Activated T-cell treated with anti-CD3 and anti-CD28 coated beads for 48 hours (primary cell): ENCODE data around the gene GPR15LG.
A peak's percentile ranks its signal among the peaks of the same experiment; 100 is the strongest.
"Not testable (repeated sequence)": the region's sequence is repeated elsewhere in the genome, so short reads cannot be mapped to it uniquely, and the experiment has no call there.

Source experiments
- DNase-seq: peaks from one replicate; pipeline ENCODE4 v3.0.0-alpha.2; 2020; ENCODE audit warnings: low read depth

The GPR15LG gene

DNA sequence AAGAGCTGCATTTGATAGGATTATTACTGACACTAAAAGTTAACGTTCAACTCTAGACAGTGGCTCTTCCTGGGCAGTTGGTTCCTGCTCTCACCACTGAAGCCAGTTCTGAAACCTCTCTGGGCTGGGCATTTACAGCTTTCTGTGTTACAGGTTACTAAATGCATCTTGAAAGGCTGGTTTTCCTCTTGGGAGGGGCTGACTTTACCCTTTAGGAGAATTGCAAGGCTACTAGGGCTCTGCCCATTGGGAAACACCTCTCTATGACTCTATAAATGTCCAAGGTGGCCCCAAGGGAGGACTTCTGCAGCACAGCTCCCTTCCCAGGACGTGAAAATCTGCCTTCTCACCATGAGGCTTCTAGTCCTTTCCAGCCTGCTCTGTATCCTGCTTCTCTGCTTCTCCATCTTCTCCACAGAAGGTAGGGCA, at the start of gene GPR15LG:
GPR15LG (plus strand) TSS at position 301 of the 429 bp plus-strand sequence; CDS start at position 352, 51 bp downstream.
- DNase-seq: no peak

DNA sequence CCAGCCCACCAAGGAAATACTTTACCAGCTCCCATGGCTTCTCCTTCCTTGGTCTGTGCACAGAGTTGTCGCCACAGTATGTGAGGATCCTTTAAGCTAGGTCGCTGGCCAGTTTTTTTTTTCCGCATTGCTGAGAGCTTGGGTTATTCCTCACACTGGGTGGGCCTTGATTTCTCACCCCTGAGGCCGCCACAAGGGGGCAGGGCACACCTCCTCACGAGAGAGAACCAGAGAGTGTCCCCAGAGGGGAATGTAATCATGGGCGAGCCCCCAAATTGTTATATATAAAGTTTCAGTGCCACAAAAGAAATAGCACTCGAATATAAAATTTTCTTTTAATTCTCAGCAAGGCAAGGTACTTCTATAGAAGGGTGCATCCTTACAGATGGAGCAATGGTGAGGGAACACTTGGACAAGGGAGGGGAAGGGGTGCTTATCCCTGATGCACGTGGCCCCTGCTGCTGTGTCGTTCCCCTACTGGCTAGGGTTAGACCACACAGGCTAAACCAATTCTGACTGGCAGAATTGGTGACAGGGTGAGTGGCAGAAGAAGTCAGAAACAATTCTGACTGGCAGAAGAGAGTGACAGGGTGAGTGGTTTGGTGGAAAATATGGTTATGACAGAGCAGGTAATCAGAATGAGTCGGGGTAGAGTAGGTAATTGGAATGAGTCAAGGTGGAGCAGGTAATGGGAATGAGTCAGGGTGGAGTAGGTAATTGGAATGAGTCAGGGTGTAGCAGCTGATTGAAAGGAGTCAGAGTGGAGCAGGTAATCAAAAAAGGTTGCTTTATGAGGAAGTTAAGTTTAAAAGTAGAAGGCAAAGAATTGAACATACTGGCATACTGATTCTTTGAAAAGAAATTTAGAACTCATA, 47.5 kb upstream of the GPR15LG start:
- not testable (repeated sequence) for DNase-seq

DNA sequence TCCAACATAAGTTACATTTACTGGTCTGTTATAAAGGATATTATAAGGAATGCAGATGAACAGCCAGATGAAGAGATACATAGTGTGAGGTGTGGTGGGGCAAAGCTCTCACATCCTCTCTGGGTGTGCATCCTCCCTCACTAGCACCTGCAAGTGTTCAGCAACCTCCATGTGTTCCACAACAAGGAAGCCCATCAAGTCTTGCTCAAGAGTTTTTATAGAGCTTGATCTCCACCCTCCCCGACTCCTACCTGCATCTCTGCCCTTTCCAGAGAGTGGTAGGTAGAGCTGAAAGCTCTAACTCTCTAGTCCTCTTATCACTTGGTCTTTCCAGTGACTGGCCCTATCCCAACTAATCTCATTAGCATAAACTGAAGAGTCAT, 46.8 kb upstream of the GPR15LG start:
- no peak for DNase-seq

DNA sequence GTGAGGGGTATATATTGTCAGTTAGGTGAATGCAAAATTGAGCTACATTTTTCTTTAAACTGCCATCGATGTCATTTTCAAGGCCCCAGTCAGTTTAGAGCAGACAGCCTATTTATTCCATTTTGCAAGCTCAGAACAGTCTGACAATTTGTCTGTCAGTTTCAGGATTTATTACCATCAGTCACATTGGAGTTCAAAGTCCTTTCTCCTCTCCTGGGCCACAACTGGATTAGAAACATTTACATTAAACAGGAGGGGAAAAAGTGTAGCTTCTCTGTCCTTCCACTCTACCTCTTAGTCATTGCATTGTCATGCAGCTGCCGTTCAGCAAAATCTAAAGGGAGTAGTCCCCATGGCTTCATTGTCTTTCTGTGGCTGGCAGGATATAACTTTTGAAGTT, 37.8 kb upstream of the GPR15LG start:
- no peak for DNase-seq

DNA sequence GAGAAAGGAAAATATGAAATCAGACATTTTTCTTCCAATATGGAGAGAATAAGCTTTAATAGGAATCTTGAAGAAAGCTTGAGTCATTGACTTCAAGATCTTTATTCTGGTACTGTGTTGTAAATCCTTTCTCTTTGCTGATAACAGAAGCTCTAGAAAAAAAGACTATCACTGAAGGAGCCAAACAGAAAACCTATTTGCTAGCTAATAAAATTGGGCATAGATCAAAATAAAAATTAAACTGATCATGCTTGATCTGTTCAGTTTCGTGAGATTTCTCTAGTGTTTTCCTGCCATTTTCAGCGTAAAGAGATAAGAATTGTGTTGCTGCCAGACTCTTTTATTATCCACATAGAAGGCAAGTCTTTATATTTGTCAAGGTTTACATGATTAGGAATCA, 35.8 kb upstream of the GPR15LG start:
- DNase-seq: no peak

DNA sequence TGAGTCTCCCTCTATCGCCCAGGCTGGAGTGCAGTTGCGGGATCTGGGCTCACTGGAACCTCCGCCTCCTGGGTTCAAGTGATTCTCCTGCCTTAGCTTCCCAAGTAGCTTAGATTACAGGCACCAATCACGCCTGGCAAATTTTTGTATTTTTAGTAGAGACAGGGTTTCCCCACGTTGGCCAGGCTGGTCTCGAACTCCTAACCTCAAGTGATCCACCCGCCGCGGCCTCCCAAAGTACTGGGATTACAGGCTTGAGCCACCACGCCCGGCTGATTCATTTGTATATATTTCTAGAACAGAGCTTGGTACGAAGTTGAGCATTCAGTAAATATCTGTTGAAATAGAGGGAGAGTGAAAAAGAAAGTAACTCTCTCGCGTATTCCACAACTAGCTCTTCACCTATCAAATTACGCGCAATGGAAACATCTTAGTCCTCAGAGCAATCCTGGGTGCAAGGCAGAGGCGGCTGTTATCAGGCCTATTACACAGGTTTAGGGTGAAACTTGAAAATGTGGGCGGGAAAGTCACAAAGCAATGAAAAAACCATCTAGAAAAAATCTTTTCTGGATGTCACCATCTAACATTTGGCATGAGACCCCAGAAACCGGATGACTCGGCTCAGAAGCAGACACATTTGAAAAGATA, 35.0 kb upstream of the GPR15LG start:
- peak; percentile 61 for DNase-seq

DNA sequence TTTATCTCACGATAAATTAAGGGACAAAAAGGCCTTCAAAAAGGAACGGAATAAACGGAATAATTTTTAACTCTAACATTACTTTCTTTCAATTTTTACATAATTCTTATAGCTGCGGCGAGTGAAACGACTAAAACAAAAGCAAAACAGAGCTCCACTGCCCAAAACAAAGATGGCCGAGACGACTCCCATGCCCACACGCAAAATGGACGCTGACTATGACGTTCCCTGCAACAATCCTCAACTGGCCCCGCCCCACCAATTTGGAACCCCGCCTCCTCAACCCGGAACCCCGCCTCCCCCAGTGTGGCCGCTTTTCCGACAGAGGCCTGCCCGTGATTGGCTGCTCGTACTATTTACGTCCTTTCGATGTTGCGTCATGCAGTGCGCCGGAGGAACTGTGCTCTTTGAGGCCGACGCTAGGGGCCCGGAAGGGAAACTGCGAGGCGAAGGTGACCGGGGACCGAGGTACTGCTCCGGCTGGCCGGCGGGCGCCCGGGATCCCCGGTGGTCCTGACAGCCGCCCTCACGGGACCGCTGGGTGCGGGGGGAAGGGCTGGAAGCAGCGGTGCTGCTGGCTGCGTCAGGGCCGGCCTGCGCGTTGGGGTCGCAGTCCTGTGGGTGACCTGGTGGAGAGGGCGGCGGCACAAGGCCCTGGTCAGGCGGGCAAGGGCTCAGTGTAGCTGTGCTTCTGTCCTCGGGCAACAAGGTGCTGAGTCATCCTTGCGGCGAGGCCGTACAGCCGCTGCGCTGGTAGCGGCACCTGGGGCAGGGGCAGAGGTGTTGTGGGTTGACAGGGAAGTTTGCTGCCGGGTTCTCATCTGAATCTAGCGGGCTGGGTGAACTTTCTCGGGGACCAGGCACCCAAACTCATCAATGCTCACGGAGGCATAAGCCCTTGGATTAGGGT, 34.2 kb upstream of the GPR15LG start, which contains the start of gene GHITM:
GHITM (plus strand) TSS at position 384 of the 910 bp plus-strand sequence. CDS start 1,992 bp downstream, outside the sequence.
- peak; percentile 97 for DNase-seq

DNA sequence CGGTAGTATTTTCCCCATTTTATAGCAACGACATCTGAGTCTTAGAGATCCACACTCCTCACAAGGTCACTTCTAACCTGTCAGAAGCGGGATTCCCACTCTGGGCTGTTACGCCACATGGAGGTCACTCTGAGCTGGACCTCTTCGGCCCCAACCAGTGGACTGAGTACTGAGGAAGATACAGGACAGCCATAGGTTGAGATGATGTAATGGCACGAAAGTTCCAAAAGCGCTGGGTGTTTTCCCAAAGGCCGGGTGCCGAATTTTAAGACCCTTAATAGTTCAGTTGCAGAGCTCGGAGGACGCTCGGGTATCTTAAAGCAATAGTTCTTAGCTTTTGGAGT, 33.6 kb upstream of the GPR15LG start:
- no peak for DNase-seq

DNA sequence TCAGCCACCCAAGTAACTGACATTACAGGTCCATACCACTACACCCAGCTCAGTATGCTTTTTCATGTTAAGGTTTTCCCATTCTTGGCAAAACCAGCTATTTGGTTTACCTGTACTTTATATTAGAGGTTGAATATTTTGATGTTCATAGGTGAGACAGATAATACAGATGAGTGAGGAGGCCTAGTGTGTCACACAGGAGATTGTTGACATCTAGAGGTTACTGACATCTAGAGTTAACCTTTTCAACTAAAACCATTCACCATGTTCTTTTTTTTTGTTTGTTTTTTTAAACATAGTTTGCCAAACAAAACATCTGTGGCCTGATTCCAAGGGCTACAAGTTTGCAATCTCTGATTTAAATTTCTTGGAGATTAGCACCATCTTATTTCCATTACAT, 26.3 kb upstream of the GPR15LG start:
- DNase-seq: no peak

DNA sequence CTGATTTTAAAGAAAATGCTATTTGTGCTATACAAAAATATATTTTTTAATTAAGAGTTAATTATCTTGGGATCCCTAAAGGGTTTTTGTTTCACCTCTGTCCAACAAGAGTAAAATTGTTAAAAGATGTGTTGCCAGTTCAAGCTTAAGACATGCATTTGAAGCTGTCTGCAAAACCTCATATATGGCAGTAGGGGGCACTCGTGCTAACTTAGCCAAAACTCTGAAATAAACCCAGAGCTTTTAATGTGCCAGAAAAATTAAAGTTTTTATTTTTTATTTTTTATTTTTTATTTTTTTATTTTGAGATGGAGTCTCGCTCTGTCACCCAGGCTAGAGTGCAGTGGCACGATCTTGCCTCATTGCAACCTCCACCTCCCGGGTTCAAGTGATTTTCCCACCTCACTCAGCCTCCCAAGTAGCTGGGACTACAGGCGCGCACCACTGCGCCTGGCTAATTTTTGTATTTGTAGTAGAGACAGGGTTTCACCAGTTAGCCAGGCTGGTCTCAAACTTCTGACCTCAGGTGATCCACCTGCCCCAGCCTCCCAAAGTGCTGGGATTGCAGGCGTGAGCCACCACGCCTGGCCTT, 25.5 kb upstream of the GPR15LG start:
- not testable (repeated sequence) for DNase-seq

DNA sequence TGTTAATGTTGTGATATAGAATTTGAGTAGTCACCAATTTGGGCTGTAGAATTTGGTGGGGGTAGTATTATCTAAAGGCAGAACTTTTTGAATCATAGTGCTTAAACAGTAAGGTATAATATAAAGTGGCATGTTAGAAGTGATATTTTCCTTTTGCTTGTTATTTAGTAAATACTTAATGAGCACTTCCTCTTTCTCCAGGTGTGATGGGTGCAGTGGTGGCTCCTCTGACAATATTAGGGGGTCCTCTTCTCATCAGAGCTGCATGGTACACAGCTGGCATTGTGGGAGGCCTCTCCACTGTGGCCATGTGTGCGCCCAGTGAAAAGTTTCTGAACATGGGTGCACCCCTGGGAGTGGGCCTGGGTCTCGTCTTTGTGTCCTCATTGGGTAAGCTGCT, 23.7 kb upstream of the GPR15LG start:
- no peak for DNase-seq

DNA sequence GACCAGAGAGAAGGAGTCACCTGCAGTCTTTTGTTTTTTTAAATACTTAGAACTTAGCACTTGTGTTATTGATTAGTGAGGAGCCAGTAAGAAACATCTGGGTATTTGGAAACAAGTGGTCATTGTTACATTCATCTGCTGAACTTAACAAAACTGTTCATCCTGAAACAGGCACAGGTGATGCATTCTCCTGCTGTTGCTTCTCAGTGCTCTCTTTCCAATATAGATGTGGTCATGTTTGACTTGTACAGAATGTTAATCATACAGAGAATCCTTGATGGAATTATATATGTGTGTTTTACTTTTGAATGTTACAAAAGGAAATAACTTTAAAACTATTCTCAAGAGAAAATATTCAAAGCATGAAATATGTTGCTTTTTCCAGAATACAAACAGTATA, 20.8 kb upstream of the GPR15LG start:
- DNase-seq: no peak

DNA sequence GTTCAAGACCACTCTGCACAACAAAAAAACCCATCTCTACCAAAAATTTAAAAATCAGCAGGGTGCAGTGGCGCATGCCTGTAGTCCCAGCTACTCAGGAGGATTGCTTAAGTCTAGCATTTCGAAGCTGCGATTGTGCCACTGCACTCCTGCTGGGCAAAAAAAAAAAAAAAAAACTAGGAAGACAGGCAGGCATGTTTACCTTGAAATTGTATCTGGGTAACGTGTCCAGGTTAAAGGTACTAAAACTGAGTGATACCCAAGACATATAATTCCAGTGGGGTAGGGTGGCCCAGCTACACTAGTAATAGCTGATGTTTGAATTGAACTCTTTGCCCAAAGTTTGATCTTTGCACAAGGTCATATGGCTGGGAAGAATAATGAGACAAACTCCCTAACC, 18.1 kb upstream of the GPR15LG start:
- no peak for DNase-seq

DNA sequence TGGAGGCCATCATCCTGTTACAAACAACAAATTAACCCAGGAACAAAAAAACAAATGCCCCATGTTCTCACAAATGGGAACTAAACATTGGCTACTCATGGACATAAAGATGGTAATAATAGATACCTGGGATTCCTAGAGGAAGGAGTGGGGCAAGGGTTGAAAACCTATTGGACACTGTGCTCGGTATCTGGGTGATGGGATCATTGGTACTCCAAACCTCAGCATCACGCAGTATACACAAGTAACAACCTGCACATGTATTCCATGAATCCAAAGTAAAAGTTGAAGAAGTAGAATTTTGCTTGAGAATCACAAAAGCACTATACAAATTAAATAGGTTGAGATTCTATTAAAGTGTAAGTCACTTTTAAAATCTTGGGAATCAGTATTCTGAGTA, 17.6 kb upstream of the GPR15LG start:
- no peak for DNase-seq

DNA sequence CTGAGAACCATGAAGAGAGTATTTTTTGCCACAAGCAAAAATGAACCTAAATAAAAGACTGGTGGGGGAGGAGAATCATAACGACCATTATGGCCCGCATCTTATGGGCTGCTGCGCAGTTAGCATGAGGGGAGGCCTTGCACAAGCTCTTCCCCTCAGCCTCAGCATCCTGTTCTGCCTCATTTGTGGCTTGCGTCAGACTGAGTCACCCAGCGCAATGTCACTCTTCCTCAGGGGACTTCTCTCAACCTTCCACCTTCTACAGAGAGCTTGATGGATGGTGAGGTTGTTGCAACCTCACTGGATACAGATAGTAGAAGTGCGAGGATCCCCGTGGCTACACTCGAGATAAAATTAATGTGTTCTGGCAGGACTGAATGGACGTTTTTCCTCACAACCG, 16.8 kb upstream of the GPR15LG start:
- DNase-seq: peak; percentile 38

DNA sequence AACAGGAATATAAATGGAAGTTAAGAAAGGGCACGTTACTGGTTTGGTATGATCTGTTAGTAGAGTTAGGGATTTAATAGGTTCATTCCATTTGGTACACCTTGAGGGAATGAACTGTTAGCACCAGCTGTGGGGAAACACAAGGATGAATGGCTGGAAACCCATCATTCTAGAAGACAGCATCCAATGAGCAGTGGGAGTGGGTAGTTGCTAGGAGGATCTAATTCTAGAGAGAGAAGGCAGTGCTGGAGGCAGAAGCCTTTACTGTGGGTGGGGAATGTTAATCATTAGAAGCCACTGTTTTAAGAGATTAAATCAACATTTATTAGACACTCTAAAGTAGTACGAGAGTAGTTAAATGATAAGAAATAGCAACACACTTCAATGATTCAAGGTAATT, 15.5 kb upstream of the GPR15LG start:
- DNase-seq: no peak

DNA sequence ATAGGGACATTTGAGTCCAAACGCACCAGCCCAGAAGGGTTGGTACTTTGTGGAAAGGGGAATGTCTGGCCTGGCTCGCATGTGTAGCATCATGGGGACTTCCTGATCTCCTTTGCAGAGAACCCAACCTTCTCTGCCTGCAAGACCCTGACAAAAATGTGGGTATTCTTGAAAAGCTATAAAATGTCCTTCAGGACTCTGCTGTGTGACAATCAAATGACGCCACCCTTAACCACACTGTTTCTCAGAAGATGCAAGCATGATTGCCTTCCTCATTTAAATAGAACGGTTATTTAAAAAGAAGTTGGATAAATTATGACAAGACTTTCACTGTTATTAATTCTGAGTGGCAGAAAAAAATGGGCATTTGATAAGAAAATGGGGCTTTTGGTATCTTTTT, 15.1 kb upstream of the GPR15LG start:
- DNase-seq: no peak

DNA sequence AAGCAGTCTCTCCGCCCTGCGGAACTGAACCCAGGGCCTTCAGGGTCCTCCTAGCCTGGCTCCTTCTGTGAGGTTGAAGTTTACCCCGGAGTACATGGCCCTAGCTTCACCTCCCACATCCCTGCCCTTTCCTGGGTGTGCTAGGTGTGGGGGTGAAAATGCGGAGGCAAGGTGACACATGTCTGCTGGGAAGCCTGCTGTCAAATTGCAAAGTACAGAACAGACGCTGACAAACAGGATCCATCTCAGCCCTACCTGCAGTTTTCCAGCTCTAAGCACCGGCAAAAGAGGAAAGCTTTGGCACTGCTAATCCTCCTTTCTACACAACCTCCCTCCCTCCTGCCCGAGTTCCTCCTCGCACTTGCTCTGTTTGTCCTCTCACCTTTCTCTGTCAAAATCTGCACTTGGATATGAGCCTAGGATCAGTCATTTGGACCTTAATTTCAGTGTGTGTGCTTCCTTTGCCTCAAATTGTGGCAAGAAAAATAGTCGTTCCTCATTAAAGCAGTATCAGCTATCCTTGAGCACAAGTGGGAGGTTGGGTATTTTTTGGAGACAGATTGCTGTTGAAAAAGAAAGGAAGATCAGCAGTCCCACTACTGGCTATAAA, 14.4 kb upstream of the GPR15LG start:
- DNase-seq: no peak

DNA sequence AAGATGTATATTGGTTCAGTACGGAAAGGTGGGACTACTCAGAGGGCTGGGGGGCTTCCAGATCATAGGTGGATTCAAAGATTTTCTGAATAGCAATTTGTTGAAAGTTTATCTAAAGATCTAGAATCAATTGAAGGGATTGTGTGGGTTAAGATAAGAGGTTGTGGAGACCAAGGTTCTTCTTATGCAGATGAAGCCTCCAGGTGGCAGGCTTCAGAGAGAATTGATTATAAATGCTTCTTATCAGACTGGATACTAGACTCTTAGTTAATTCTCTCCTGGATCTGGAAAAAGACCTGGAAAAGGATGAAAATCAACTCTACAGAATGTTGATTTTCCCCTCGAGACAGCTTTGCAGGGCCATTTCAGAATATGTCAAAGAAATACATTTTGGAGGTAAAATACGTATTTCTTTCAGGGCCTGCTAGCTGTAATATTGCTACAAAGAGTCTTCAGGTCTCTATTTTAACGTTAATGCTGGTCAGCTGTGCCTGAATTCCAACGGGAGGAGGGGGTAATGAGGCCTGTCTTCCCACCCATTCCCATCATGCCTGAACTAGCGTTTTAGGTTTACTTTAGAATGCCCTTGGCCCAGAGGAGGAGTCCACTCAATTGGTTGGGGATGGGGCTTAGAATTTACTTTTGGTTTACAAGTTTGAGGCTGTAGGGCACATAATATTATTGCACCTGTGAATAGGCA, 12.8 kb upstream of the GPR15LG start:
- DNase-seq: no peak

DNA sequence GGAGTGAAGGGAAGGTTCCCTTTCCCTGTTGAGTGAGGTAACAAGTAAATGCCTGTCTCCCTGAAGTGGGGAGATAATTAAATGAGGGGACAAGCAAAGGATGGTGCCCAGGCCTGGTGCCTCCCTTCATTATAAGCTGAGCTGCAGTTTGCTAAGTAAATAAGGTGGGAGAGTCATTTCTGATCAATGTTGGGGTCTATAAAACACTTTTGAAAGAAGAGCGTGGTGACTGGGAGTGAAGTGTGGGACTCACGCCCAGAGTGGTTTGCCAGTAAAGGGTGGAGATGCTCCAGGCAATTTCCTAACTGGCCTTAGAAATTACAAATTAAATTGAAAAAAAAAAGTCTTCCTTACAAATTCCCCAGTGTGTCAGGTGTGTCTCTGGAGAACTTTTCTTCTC, 9.6 kb upstream of the GPR15LG start:
- no peak for DNase-seq

DNA sequence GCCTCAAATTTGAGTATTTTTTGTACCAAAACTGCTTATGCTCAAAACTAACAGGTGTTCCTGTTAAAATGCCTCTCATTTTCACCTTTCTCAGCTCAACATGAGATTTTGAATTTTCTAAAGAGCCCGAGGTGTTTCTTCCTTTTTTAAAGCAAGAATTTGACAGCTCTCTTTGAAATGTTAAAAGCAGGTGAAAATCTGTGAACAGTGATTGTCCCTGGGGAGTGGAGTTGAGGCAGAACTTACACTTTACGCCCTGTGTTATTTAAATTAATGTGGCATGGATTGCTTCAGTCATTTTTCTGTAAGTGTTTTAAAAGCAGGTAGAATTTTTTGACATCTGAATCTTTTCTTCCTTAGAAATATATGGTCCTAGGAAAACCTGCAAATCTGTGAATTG, 9.2 kb upstream of the GPR15LG start:
- DNase-seq: no peak
